Activated CD4-positive, alpha-beta T cell treated with anti-CD3 and anti-CD28 coated beads for 1 hour (primary cell): ENCODE results near the gene SFXN1.

Experiments used
- DNase-seq: peaks from one replicate; pipeline ENCODE4 v3.0.0-alpha.2; 2020

Gene SFXN1

GRCh38 chr5:175544108-175544511 lies 65.8 kb downstream of the SFXN1 start:
- DNase-seq = no peak

- DNase-seq = no peak
Measured at GRCh38 chr5:175544586-175544985, 66.2 kb downstream of the SFXN1 start.

- no peak for DNase-seq
Measured at GRCh38 chr5:175547842-175548241, 69.5 kb downstream of the SFXN1 start.

GRCh38 chr5:175548626-175549311 lies 70.4 kb downstream of the SFXN1 start:
- no peak for DNase-seq

GRCh38 chr5:175550055-175550805 lies 71.9 kb downstream of the SFXN1 start:
- no peak for DNase-seq

- DNase-seq = no peak
Measured at GRCh38 chr5:175551266-175551665, 72.9 kb downstream of the SFXN1 start.

- no peak for DNase-seq
Measured at GRCh38 chr5:175554296-175554695, 75.9 kb downstream of the SFXN1 start.

- no peak for DNase-seq
Measured at GRCh38 chr5:175555168-175555785, 76.9 kb downstream of the SFXN1 start.

GRCh38 chr5:175556794-175557193 lies 78.4 kb downstream of the SFXN1 start:
- no peak for DNase-seq

GRCh38 chr5:175557778-175558177 lies 79.4 kb downstream of the SFXN1 start:
- no peak for DNase-seq

- DNase-seq = no peak
Measured at GRCh38 chr5:175558801-175559480, 80.6 kb downstream of the SFXN1 start.

- DNase-seq = no peak
Measured at GRCh38 chr5:175560011-175560410, 81.7 kb downstream of the SFXN1 start.

GRCh38 chr5:175561085-175561484 lies 82.7 kb downstream of the SFXN1 start:
- no peak for DNase-seq

- DNase-seq = no peak
Measured at GRCh38 chr5:175564716-175565115, 86.4 kb downstream of the SFXN1 start.

GRCh38 chr5:175566697-175567096 lies 88.3 kb downstream of the SFXN1 start:
- DNase-seq = no peak

- no peak for DNase-seq
Measured at GRCh38 chr5:175567954-175568353, 89.6 kb downstream of the SFXN1 start.

- no peak for DNase-seq
Measured at GRCh38 chr5:175569701-175570100, 91.3 kb downstream of the SFXN1 start.

- no peak for DNase-seq
Measured at GRCh38 chr5:175572886-175573285, 94.5 kb downstream of the SFXN1 start.

GRCh38 chr5:175573493-175574269 lies 95.3 kb downstream of the SFXN1 start:
- DNase-seq = no peak

GRCh38 chr5:175575301-175575700 lies 96.9 kb downstream of the SFXN1 start:
- DNase-seq = no peak

GRCh38 chr5:175576096-175576495 lies 97.7 kb downstream of the SFXN1 start:
- no peak for DNase-seq

GRCh38 chr5:175576591-175576990 lies 98.2 kb downstream of the SFXN1 start:
- no peak for DNase-seq
